Measurements from ENCODE around the gene ACSL6. TPM values are rescaled to one million over a fixed set of nuclear protein-coding genes. Genes with fewer than 3 reads are reported as not detected.

Gene ACSL6
- total RNA-seq, 1 experiment from 2014 or later: 1.4 TPM

- H3K4me1 Mint-ChIP-seq (ENCODE audit: low read depth, unreplicated experiment): peaks cover 10% of the 10 kb centered on the region
- Histone ChIP-seq H3K9me3 (no peaks in the 10 kb centered on the region), H3K4me3 (ENCODE audit: low read depth, low read length) (no peak overlapping the region), H3K36me3 (ENCODE audit: control insufficient read depth, insufficient read depth, low read length) (no peaks in the 10 kb centered on the region), H3K27me3 (replicated peaks; ENCODE audit: control insufficient read depth, insufficient read depth, low read length) (no peaks in the 10 kb centered on the region), H3K4me1 (peaks cover 20% of the 10 kb centered on the region)
- H3K9me3 Mint-ChIP-seq (ENCODE audit: unreplicated experiment): no peaks in the 10 kb centered on the region
- no peaks in the 10 kb centered on the region for H3K36me3 Mint-ChIP-seq (ENCODE audit: insufficient read depth, unreplicated experiment)
- no peaks in the 10 kb centered on the region for H3K27me3 Mint-ChIP-seq (ENCODE audit: insufficient read depth, unreplicated experiment)
- no peak for TF ChIP-seq CTCF (IDR thresholded peaks at IDR 0.05; ENCODE audit: insufficient read depth in 1 of 2, low read depth in 1 of 2, low read length in 1 of 2, severe bottlenecking in 1 of 2, unreplicated experiment in 1 of 2)
- no peak overlapping the region for H3K4me3 Mint-ChIP-seq (ENCODE audit: unreplicated experiment)
- intact Hi-C loops (cut with micrococcal nuclease; ENCODE audit: unreplicated experiment): no loop called here
- POLR2A ChIA-PET: no interaction called here
- DNase-seq: no peak
- CTCF ChIA-PET: interaction anchor here (0.7 kb wide), 1 partner anchor 111 kb away, joined by 3 read pairs; no protein-coding TSS in a partner anchor
- no TSS peak for BruUV-seq (replicated peaks)
- no peak overlapping the region for H3K27ac Mint-ChIP-seq (ENCODE audit: unreplicated experiment)
These were observed 19.7 kb downstream of the ACSL6 start for GRCh38 chr5:131991593-131992324.

GRCh38 chr5:131990716-131991115, 20.7 kb downstream of the ACSL6 start:
- TF ChIP-seq CTCF (IDR thresholded peaks at IDR 0.05; ENCODE audit: insufficient read depth in 1 of 2, low read depth in 1 of 2, low read length in 1 of 2, severe bottlenecking in 1 of 2, unreplicated experiment in 1 of 2): no peak
- Mint-ChIP-seq H3K9me3 (ENCODE audit: unreplicated experiment) (no peaks in the 10 kb centered on the region), H3K4me1 (ENCODE audit: low read depth, unreplicated experiment) (peaks cover 6% of the 10 kb centered on the region), H3K27ac (ENCODE audit: unreplicated experiment) (no peak overlapping the region), H3K4me3 (ENCODE audit: unreplicated experiment) (no peak overlapping the region), H3K27me3 (ENCODE audit: insufficient read depth, unreplicated experiment) (no peaks in the 10 kb centered on the region), H3K36me3 (ENCODE audit: insufficient read depth, unreplicated experiment) (no peaks in the 10 kb centered on the region)
- intact Hi-C loops (cut with micrococcal nuclease; ENCODE audit: unreplicated experiment): no loop called here
- Histone ChIP-seq H3K4me3 (ENCODE audit: low read depth, low read length) (no peak overlapping the region), H3K4me1 (peaks cover 16% of the 10 kb centered on the region), H3K27me3 (replicated peaks; ENCODE audit: control insufficient read depth, insufficient read depth, low read length) (no peaks in the 10 kb centered on the region), H3K36me3 (ENCODE audit: control insufficient read depth, insufficient read depth, low read length) (no peaks in the 10 kb centered on the region), H3K9me3 (no peaks in the 10 kb centered on the region)
- DNase-seq: no peak
- ChIA-PET CTCF (no interaction called here), POLR2A (no interaction called here)
- no TSS peak for BruUV-seq (replicated peaks)

- Histone ChIP-seq H3K4me3 (ENCODE audit: low read depth, low read length) (no peak overlapping the region), H3K27me3 (replicated peaks; ENCODE audit: control insufficient read depth, insufficient read depth, low read length) (0 out of 2 replicates have a peak, but pooled peaks cover 2% of the 10 kb centered on the region), H3K36me3 (ENCODE audit: control insufficient read depth, insufficient read depth, low read length) (no peaks in the 10 kb centered on the region), H3K9me3 (no peaks in the 10 kb centered on the region), H3K4me1 (no peaks in the 10 kb centered on the region)
- no peak for TF ChIP-seq CTCF (IDR thresholded peaks at IDR 0.05; ENCODE audit: insufficient read depth in 1 of 2, low read depth in 1 of 2, low read length in 1 of 2, severe bottlenecking in 1 of 2, unreplicated experiment in 1 of 2)
- H3K27ac Mint-ChIP-seq (ENCODE audit: unreplicated experiment): no peak overlapping the region
- H3K9me3 Mint-ChIP-seq (ENCODE audit: unreplicated experiment): no peaks in the 10 kb centered on the region
- DNase-seq: no peak
- POLR2A ChIA-PET: no interaction called here
- no peaks in the 10 kb centered on the region for H3K27me3 Mint-ChIP-seq (ENCODE audit: insufficient read depth, unreplicated experiment)
- intact Hi-C loops (cut with micrococcal nuclease; ENCODE audit: unreplicated experiment): no loop called here
- CTCF ChIA-PET: no interaction called here
- H3K4me1 Mint-ChIP-seq (ENCODE audit: low read depth, unreplicated experiment): peaks cover 6% of the 10 kb centered on the region
- no peaks in the 10 kb centered on the region for H3K36me3 Mint-ChIP-seq (ENCODE audit: insufficient read depth, unreplicated experiment)
- no peak overlapping the region for H3K4me3 Mint-ChIP-seq (ENCODE audit: unreplicated experiment)
- BruUV-seq (replicated peaks): no TSS peak
These were observed 22.9 kb downstream of the ACSL6 start for GRCh38 chr5:131988601-131989000.
